ENCODE data around the gene MACROH2A2.
"Not testable (repeated sequence)": the region's sequence is repeated elsewhere in the genome, so short reads cannot be mapped to it uniquely, and the experiment has no call there.

The MACROH2A2 gene

DNA sequence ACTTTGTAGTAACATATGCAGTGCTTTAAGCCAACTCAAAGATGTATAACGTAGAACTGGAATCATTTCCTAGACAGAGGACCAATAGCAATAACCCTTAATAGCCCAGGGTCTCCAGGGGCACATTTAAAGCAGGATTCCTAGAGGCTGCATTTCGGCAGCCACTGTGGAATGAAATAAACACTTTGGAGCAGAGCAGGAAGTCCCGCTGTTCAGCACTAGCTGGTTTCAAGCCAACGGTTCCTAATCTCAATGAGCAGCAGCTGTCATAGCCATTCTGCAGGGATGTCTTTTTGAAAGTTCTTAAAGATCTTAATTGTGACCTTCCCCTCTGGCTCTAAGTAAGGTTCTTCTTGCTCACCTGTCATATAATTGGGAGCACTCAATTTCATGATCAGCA lies 18.4 kb upstream of the MACROH2A2 start:
- Histone ChIP-seq H3K4me2 (ENCODE audit: low read length) (no peak overlapping the region), H3K27ac (ENCODE audit: low read length) (no peak overlapping the region), H3K9me3 (ENCODE audit: insufficient read depth, low read length) (no peaks in the 10 kb centered on the region), H3K79me2 (ENCODE audit: low read length) (no peaks in the 10 kb centered on the region), H3K9ac (ENCODE audit: low read length) (no peak overlapping the region), H3K27me3 (ENCODE audit: low read depth, low read length) (peaks cover 8% of the 10 kb centered on the region; the same call in 1 of the 2 replicates), H3K4me3 (ENCODE audit: low read length) (no peak overlapping the region), H3K36me3 (replicated peaks; ENCODE audit: low read depth, low read length) (no peaks in the 10 kb centered on the region), H4K20me1 (ENCODE audit: insufficient read depth, low read length) (no peaks in the 10 kb centered on the region), H3K4me1 (ENCODE audit: low read length) (no peaks in the 10 kb centered on the region), H2AFZ (ENCODE audit: low read depth, low read length) (no peak overlapping the region)
- TF ChIP-seq, protein P1, sequence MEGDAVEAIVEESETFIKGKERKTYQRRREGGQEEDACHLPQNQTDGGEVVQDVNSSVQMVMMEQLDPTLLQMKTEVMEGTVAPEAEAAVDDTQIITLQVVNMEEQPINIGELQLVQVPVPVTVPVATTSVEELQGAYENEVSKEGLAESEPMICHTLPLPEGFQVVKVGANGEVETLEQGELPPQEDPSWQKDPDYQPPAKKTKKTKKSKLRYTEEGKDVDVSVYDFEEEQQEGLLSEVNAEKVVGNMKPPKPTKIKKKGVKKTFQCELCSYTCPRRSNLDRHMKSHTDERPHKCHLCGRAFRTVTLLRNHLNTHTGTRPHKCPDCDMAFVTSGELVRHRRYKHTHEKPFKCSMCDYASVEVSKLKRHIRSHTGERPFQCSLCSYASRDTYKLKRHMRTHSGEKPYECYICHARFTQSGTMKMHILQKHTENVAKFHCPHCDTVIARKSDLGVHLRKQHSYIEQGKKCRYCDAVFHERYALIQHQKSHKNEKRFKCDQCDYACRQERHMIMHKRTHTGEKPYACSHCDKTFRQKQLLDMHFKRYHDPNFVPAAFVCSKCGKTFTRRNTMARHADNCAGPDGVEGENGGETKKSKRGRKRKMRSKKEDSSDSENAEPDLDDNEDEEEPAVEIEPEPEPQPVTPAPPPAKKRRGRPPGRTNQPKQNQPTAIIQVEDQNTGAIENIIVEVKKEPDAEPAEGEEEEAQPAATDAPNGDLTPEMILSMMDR (IDR thresholded peaks at IDR 0.05; ENCODE audit: low read depth, low read length) = no peak
- no peak for TF ChIP-seq EZH2phosphoT487 (IDR thresholded peaks at IDR 0.05; ENCODE audit: low read depth)

- H3K27ac ChIP-seq (ENCODE audit: low read length) = no peak overlapping the region
- H3K4me3 ChIP-seq (ENCODE audit: low read length) = no peak overlapping the region
- peaks cover 8% of the 10 kb centered on the region; the same call in 1 of the 2 replicates for H3K27me3 ChIP-seq (ENCODE audit: low read depth, low read length)
Observed at GRCh38 chr10:70035531-70035930, 17.1 kb upstream of the MACROH2A2 start.

DNA sequence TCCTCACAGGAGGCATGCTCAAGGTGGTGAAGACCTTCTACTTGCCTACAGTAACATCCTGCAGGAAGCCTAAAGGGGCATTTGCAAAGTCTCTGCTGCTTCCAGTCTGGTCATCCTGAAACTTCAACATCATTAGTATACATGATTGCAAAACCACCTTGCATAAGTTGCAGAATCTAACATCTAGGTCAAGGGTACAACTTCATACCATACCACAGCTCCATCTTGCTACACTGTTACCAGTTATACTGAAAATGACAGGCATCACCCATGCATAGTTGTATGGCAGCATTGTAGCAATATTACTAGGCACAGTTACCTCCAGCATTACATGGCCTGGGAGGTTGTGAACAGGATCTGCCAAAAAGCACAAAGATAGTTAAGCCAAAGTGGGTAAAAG lies 13.7 kb upstream of the MACROH2A2 start:
- no peaks in the 10 kb centered on the region for H3K79me2 ChIP-seq (ENCODE audit: low read length)
- no peaks in the 10 kb centered on the region for H3K36me3 ChIP-seq (replicated peaks; ENCODE audit: low read depth, low read length)
- no peaks in the 10 kb centered on the region for H4K20me1 ChIP-seq (ENCODE audit: insufficient read depth, low read length)
- TF ChIP-seq, protein P1 (IDR thresholded peaks at IDR 0.05; ENCODE audit: low read depth, low read length) = no peak
- no peak for TF ChIP-seq EZH2phosphoT487 (IDR thresholded peaks at IDR 0.05; ENCODE audit: low read depth)
- H3K27me3 ChIP-seq (ENCODE audit: low read depth, low read length) = peaks cover 4% of the 10 kb centered on the region; the same call in 1 of the 2 replicates
- H3K4me3 ChIP-seq (ENCODE audit: low read length) = no peak overlapping the region
- H3K27ac ChIP-seq (ENCODE audit: low read length) = no peak overlapping the region
- H3K4me2 ChIP-seq (ENCODE audit: low read length) = no peak overlapping the region
- H3K4me1 ChIP-seq (ENCODE audit: low read length) = no peaks in the 10 kb centered on the region
- H3K9ac ChIP-seq (ENCODE audit: low read length) = no peak overlapping the region
- H2AFZ ChIP-seq (ENCODE audit: low read depth, low read length) = no peak overlapping the region
- no peaks in the 10 kb centered on the region for H3K9me3 ChIP-seq (ENCODE audit: insufficient read depth, low read length)

More at GRCh38 chr10:70035531-70035930, 17.1 kb upstream of the MACROH2A2 start:
- Histone ChIP-seq H3K79me2 (ENCODE audit: low read length) (no peaks in the 10 kb centered on the region), H3K4me1 (ENCODE audit: low read length) (no peaks in the 10 kb centered on the region), H2AFZ (ENCODE audit: low read depth, low read length) (no peak overlapping the region), H3K36me3 (replicated peaks; ENCODE audit: low read depth, low read length) (no peaks in the 10 kb centered on the region), H4K20me1 (ENCODE audit: insufficient read depth, low read length) (no peaks in the 10 kb centered on the region), H3K4me2 (ENCODE audit: low read length) (no peak overlapping the region), H3K9ac (ENCODE audit: low read length) (no peak overlapping the region), H3K9me3 (ENCODE audit: insufficient read depth, low read length) (no peaks in the 10 kb centered on the region)
- TF ChIP-seq EZH2phosphoT487 (IDR thresholded peaks at IDR 0.05; ENCODE audit: low read depth) = no peak
- TF ChIP-seq, protein P1 (IDR thresholded peaks at IDR 0.05; ENCODE audit: low read depth, low read length) = no peak

- Histone ChIP-seq H2AFZ (ENCODE audit: low read depth, low read length) (no peak overlapping the region), H3K4me3 (ENCODE audit: low read length) (no peak overlapping the region), H3K9me3 (ENCODE audit: insufficient read depth, low read length) (no peaks in the 10 kb centered on the region), H3K4me2 (ENCODE audit: low read length) (no peak overlapping the region), H3K27me3 (ENCODE audit: low read depth, low read length) (no peaks in the 10 kb centered on the region), H3K36me3 (replicated peaks; ENCODE audit: low read depth, low read length) (no peaks in the 10 kb centered on the region), H3K27ac (ENCODE audit: low read length) (no peak overlapping the region), H3K9ac (ENCODE audit: low read length) (no peak overlapping the region), H3K4me1 (ENCODE audit: low read length) (no peaks in the 10 kb centered on the region), H3K79me2 (ENCODE audit: low read length) (no peaks in the 10 kb centered on the region), H4K20me1 (ENCODE audit: insufficient read depth, low read length) (no peaks in the 10 kb centered on the region)
- TF ChIP-seq EZH2phosphoT487 (IDR thresholded peaks at IDR 0.05; ENCODE audit: low read depth) = no peak
- TF ChIP-seq, protein P1 (IDR thresholded peaks at IDR 0.05; ENCODE audit: low read depth, low read length) = no peak
Observed at GRCh38 chr10:70041016-70041415, 11.6 kb upstream of the MACROH2A2 start.

DNA sequence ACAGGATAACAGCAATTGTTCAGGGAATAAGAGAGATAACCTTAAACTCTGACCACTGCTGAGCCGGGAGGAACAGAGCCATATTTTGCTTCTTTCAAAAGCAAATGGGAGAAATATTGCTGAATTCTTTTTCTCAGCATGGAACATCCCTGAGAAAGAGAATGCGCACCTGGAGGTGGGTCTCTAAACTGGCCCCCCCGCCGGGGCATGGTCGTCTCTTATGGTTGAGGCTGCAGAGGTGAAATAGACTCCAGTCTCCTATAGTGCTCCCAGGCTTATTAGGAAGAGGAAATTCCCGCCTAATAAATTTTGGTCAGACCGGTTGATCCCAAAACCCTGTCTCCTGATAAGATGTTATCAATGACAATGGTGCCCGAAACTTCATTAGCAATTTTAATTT lies 10.9 kb upstream of the MACROH2A2 start:
- not testable (repeated sequence) for H2AFZ ChIP-seq (ENCODE audit: low read depth, low read length); H3K27ac ChIP-seq (ENCODE audit: low read length); H3K4me2 ChIP-seq (ENCODE audit: low read length); H3K9me3 ChIP-seq (ENCODE audit: insufficient read depth, low read length); H3K27me3 ChIP-seq (ENCODE audit: low read depth, low read length); H3K9ac ChIP-seq (ENCODE audit: low read length); H3K79me2 ChIP-seq (ENCODE audit: low read length); H3K4me3 ChIP-seq (ENCODE audit: low read length); H3K36me3 ChIP-seq (replicated peaks; ENCODE audit: low read depth, low read length); H3K4me1 ChIP-seq (ENCODE audit: low read length); H4K20me1 ChIP-seq (ENCODE audit: insufficient read depth, low read length)

GRCh38 chr10:70047066-70047465 lies 5.6 kb upstream of the MACROH2A2 start:
- H3K27me3 ChIP-seq (ENCODE audit: low read depth, low read length); H3K4me3 ChIP-seq (ENCODE audit: low read length); H3K4me2 ChIP-seq (ENCODE audit: low read length); H3K27ac ChIP-seq (ENCODE audit: low read length); H2AFZ ChIP-seq (ENCODE audit: low read depth, low read length); H3K9ac ChIP-seq (ENCODE audit: low read length); H3K36me3 ChIP-seq (replicated peaks; ENCODE audit: low read depth, low read length); H4K20me1 ChIP-seq (ENCODE audit: insufficient read depth, low read length); H3K9me3 ChIP-seq (ENCODE audit: insufficient read depth, low read length); H3K79me2 ChIP-seq (ENCODE audit: low read length); H3K4me1 ChIP-seq (ENCODE audit: low read length): not testable (repeated sequence)

All from OCI-LY3 (cell line).